ENCODE data around the gene GPC6.

GPC6 gene

GRCh38 chr13:93296584-93296983, 70.0 kb downstream of the GPC6 start:
- TF ChIP-seq CTCF (conservative IDR thresholded peaks at IDR 0.05; ENCODE audit: low read depth, low read length) = no peak
- H3K4me3 ChIP-seq (ENCODE audit: low read depth, low read length) = no peak overlapping the region

GRCh38 chr13:93298713-93299112, 72.1 kb downstream of the GPC6 start:
- no peak for TF ChIP-seq CTCF (conservative IDR thresholded peaks at IDR 0.05; ENCODE audit: low read depth, low read length)
- peak; percentile 41 for DNase-seq (ENCODE audit: low read depth)

More at GRCh38 chr13:93296584-93296983, 70.0 kb downstream of the GPC6 start:
- no peak for DNase-seq (ENCODE audit: low read depth)

GRCh38 chr13:93304134-93304533, 77.5 kb downstream of the GPC6 start:
- no peak for DNase-seq (ENCODE audit: low read depth)
- no peak for TF ChIP-seq CTCF (conservative IDR thresholded peaks at IDR 0.05; ENCODE audit: low read depth, low read length)
- no peak overlapping the region for H3K4me3 ChIP-seq (ENCODE audit: low read depth, low read length)

More at GRCh38 chr13:93298713-93299112, 72.1 kb downstream of the GPC6 start:
- H3K4me3 ChIP-seq (ENCODE audit: low read depth, low read length) = no peak overlapping the region

GRCh38 chr13:93304868-93305613, 78.4 kb downstream of the GPC6 start:
- no peak for DNase-seq (ENCODE audit: low read depth)
- no peak overlapping the region for H3K4me3 ChIP-seq (ENCODE audit: low read depth, low read length)
- TF ChIP-seq CTCF (conservative IDR thresholded peaks at IDR 0.05; ENCODE audit: low read depth, low read length) = no peak

- TF ChIP-seq CTCF (conservative IDR thresholded peaks at IDR 0.05; ENCODE audit: low read depth, low read length) = no peak
- peak; percentile 55 for DNase-seq (ENCODE audit: low read depth)
- no peak overlapping the region for H3K4me3 ChIP-seq (ENCODE audit: low read depth, low read length)
These were observed 79.3 kb downstream of the GPC6 start for GRCh38 chr13:93305886-93306285.

- DNase-seq (ENCODE audit: low read depth) = no peak
- H3K4me3 ChIP-seq (ENCODE audit: low read depth, low read length) = no peak overlapping the region
- no peak for TF ChIP-seq CTCF (conservative IDR thresholded peaks at IDR 0.05; ENCODE audit: low read depth, low read length)
These were observed 80.5 kb downstream of the GPC6 start for GRCh38 chr13:93307136-93307535.

- no peak for DNase-seq (ENCODE audit: low read depth)
- TF ChIP-seq CTCF (conservative IDR thresholded peaks at IDR 0.05; ENCODE audit: low read depth, low read length) = no peak
- no peak overlapping the region for H3K4me3 ChIP-seq (ENCODE audit: low read depth, low read length)
These were observed 81.0 kb downstream of the GPC6 start for GRCh38 chr13:93307651-93308050.

Measured in choroid plexus epithelial cell (primary cell).